Psoas muscle (tissue), 8 donors: Measurements from ENCODE around the gene INPP5J. TPM values are rescaled to one million over a fixed set of nuclear protein-coding genes. Genes with fewer than 3 reads are reported as not detected.
"Not testable (repeated sequence)": the region's sequence is repeated elsewhere in the genome, so short reads cannot be mapped to it uniquely, and the experiment has no call there.

Experiments used
- ATAC-seq, 4 donors: fragments of 200-7000 bp; cut with Tn5 transposase; one replicate each; pipeline ENCODE4 v1.9.1; 2020; ENCODE audit warnings: moderate library complexity in 3 of 4, mild to moderate bottlenecking in 2 of 4
- DNase-seq, 2 donors: peaks; one replicate each; pipeline ENCODE4 v3.0.0-alpha.2; 2020
- H3K27ac ChIP-seq: fragments of 200-600 bp; one replicate; pipeline ENCODE4 v1.8.0; 2022
- H3K27me3 ChIP-seq, 3 donors: fragments of 200-600 bp in 1 of 3; one replicate each; pipeline versions ENCODE4 v1.6.1 to v1.8.0; 2013 to 2022; ENCODE audit warnings: low read length in 2 of 3, mild to moderate bottlenecking in 2 of 3, moderate library complexity in 1 of 3; ENCODE audit not compliant: insufficient read depth in 3 of 3
- H3K36me3 ChIP-seq, 2 donors: fragments of 200-600 bp in 1 of 2; one replicate each; pipeline versions ENCODE4 v1.6.1 to v1.8.0; 2013 to 2022; ENCODE audit warnings: low read depth in 1 of 2, mild to moderate bottlenecking in 1 of 2, moderate library complexity in 1 of 2; ENCODE audit not compliant: insufficient read depth in 1 of 2
- H3K4me1 ChIP-seq: fragments of 200-600 bp; one replicate; pipeline ENCODE4 v1.8.0; 2022
- H3K4me3 ChIP-seq: fragments of 200-600 bp; one replicate; pipeline ENCODE4 v1.8.0; 2022; ENCODE audit warnings: mild to moderate bottlenecking
- H3K9me3 ChIP-seq: fragments of 200-600 bp; one replicate; pipeline ENCODE4 v1.8.0; 2022
- WGBS, 3 donors: extraction: QIAGEN DNeasy Blood & Tissue Kit; methylation state at CpG; one replicate each; pipeline versions ENCODE4 v1.1.6 to v1.1.7; 2013; 5-methylcytosine and 5-hydroxymethylcytosine counted together
- intact Hi-C, 2 donors: fragments of 100-400 bp; cut with DNase I; formaldehyde crosslinking; loops; one replicate each; pipeline versions ENCODE4 v1.11.0 to v1.14.2; 2022
- polyA plus RNA-seq, 3 donors: library from polyadenylated mRNA; stranded (reverse); fragments of 200-250 nt; gene quantifications; one replicate each; pipeline ENCODE4 v1.2.3, GENCODE V29; 2013
- total RNA-seq, 4 donors: library from RNA; stranded (reverse); fragmentation: NEBNext Ultra II Directional in 2 of 4; extraction: Animal tissue kit (Norgen Biotek cat#: 25700) in 2 of 4; gene quantifications; one replicate each; pipeline versions ENCODE4 v1.2.1 to v1.2.4, GENCODE V29; 2021 to 2023
- TF ChIP-seq, protein P1 (sequence below): fragments of 200-600 bp; IDR thresholded peaks from one replicate; pipeline ENCODE4 v1.8.0; 2022; ENCODE audit warnings: antibody characterized with exemption
- donor health status: healthy with polysubstance abuse.
- donor health status: DM: no; HTN: no; CAD: no; lungs with moderate emphysema.
- donor health status: Bipolar disorder and iron deficiency.
- donor health status: healthy.
- donor health status: DM: yes; HTN: yes; CAD: no.
- donor health status: DM: no; HTN: no; CAD: no.
- donor health status: DM: no; HTN: no; CAD: no.
- donor health status: DM: yes; HTN: yes; CAD: no.

Gene INPP5J
- total and polyA plus RNA-seq, 7 donors = 0.14 to 4.4 (median 1.3) TPM

- H3K4me1 ChIP-seq = peaks cover 54% of the 10 kb centered on the region
- H3K36me3 ChIP-seq = peaks cover 0 to 85% of the 10 kb centered on the region in 2 donors
- H3K9me3 ChIP-seq = no peaks in the 10 kb centered on the region
- no peaks in the 10 kb centered on the region for H3K27me3 ChIP-seq
- DNase-seq (no peak), ATAC-seq (no peak)
- WGBS, 3 donors = 78 to 93% (median 78%) methylated on average over 7 of the region's 7 CpGs
- TF ChIP-seq, protein P1, sequence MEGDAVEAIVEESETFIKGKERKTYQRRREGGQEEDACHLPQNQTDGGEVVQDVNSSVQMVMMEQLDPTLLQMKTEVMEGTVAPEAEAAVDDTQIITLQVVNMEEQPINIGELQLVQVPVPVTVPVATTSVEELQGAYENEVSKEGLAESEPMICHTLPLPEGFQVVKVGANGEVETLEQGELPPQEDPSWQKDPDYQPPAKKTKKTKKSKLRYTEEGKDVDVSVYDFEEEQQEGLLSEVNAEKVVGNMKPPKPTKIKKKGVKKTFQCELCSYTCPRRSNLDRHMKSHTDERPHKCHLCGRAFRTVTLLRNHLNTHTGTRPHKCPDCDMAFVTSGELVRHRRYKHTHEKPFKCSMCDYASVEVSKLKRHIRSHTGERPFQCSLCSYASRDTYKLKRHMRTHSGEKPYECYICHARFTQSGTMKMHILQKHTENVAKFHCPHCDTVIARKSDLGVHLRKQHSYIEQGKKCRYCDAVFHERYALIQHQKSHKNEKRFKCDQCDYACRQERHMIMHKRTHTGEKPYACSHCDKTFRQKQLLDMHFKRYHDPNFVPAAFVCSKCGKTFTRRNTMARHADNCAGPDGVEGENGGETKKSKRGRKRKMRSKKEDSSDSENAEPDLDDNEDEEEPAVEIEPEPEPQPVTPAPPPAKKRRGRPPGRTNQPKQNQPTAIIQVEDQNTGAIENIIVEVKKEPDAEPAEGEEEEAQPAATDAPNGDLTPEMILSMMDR = no peak
- H3K27ac ChIP-seq = peak overlapping the region; percentile 94
- peak overlapping the region; percentile 77 for H3K4me3 ChIP-seq
- intact Hi-C loops = loop anchor here in 1 of 2 donors (5.0 kb wide), 1 partner anchor 138 kb away; no protein-coding TSS in a partner anchor
Measured at GRCh38 chr22:31094741-31095140, 28.0 kb upstream of the INPP5J start.

DNA sequence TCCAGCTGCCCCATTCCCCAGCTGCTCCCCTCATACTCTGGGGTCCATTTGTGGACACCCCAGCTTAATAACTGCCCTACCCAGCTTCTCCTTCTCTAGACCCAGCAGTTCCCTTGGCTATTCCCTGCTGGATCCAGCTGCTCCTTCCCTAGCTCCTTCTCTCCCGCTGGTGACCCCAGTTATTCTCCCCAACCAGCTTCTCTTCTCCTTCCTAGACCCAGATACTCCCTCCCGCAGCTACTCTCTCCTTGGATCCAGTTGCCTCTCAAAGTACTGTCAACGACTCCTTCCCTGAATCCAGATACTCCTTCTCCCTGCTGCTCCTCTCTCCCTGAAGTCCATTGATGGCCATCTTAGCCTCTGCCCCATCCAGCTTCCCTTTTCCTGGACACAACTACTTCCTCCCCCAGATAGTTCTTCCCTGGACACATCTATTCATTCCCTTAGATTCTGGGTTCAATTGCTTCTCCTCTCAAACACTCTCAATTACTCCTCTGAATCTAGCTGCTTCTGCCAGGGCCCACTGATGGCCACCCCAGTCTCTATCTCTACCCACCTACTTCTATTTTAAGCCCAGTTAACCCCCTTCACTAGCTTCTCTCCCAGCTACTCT lies 27.0 kb upstream of the INPP5J start:
- WGBS, 3 donors = 86 to 93% (median 93%) methylated on average over 3 of the region's 3 CpGs
- H3K4me3 ChIP-seq = peak overlapping the region; percentile 18

DNA sequence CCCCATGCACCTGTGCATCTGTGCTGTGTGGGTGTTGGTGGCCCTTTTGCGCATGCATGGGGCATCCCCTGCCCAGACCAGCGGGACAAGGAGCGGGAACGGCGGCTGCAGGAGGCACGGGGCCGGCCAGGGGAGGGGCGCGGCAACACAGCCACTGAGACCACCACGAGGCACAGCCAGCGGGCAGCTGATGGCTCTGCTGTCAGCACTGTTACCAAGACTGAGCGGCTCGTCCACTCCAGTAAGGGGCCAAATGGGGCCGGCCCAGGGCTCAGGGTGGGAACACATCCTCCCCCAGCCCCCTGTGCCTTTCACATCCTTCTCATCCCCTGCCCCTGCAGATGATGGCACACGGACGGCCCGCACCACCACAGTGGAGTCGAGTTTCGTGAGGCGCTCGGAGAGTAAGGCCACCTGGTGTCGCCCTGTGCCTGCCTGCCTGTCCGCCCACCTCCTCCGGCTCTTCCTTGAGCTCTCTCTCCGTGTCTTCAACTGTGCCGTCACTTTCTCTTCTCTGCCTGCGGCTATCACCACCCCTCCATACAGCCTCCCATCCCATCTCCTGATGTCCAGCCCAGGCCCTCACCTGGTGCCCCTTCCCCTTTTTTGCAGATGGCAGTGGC lies 26.0 kb upstream of the INPP5J start:
- no peaks in the 10 kb centered on the region for H3K9me3 ChIP-seq
- peak overlapping the region; percentile 36 for H3K27ac ChIP-seq
- ATAC-seq (no peak), DNase-seq (no peak)
- intact Hi-C loops = no loop called here
- H3K36me3 ChIP-seq = peaks cover 0 to 88% of the 10 kb centered on the region in 2 donors
- no peak overlapping the region for H3K4me3 ChIP-seq
- TF ChIP-seq, protein P1 = no peak
- 85 to 87% (median 86%) methylated on average over 26 to 27 of the region's 27 CpGs for WGBS, 3 donors
- H3K27me3 ChIP-seq = no peaks in the 10 kb centered on the region
- peaks cover 65% of the 10 kb centered on the region for H3K4me1 ChIP-seq

More for the DNA sequence above, 27.0 kb upstream of the INPP5J start:
- intact Hi-C loops = no loop called here
- DNase-seq = no peak
- H3K9me3 ChIP-seq = no peaks in the 10 kb centered on the region
- no peak for ATAC-seq
- peak overlapping the region; percentile 36 for H3K27ac ChIP-seq
- H3K4me1 ChIP-seq = peaks cover 55% of the 10 kb centered on the region
- TF ChIP-seq, protein P1 = no peak
- no peaks in the 10 kb centered on the region for H3K27me3 ChIP-seq
- peaks cover 0 to 86% of the 10 kb centered on the region in 2 donors for H3K36me3 ChIP-seq

DNA sequence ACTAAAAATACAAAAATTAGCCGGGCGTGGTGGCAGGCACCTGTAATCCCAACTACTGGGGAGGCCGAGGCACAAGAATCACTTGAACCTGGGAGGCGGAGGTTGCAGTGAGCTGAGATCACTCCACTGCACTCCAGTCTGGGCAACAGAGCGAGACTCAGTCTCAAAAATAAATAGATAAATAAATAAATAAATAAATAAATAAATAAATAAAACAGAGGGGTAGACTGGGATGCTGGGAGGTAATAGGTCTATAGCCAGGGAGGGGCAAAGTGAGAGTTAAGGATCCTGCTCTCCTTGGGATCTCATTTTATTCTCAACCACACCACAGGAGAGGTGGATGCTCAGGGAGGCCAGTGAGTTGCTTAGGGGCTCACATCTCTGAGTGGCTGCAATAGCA lies 25.2 kb upstream of the INPP5J start:
- H3K27me3 ChIP-seq, H3K27ac ChIP-seq, H3K4me3 ChIP-seq, ATAC-seq, H3K9me3 ChIP-seq, intact Hi-C loops, DNase-seq: not testable (repeated sequence)
- Histone ChIP-seq H3K36me3 (peaks cover 0 to 80% of the 10 kb centered on the region in 2 donors), H3K4me1 (peaks cover 68% of the 10 kb centered on the region)
- WGBS, 3 donors = 87 to 98% (median 98%) methylated on average over 5 of the region's 5 CpGs

- Histone ChIP-seq H3K27me3 (no peaks in the 10 kb centered on the region), H3K4me3 (no peak overlapping the region), H3K4me1 (peaks cover 68% of the 10 kb centered on the region), H3K27ac (no peak overlapping the region), H3K36me3 (peaks cover 0 to 77% of the 10 kb centered on the region in 2 donors), H3K9me3 (no peaks in the 10 kb centered on the region)
- DNase-seq (no peak), ATAC-seq (no peak)
- TF ChIP-seq, protein P1 = no peak
- intact Hi-C loops = no loop called here
- WGBS, 3 donors = 79 to 88% (median 81%) methylated on average over 10 of the region's 10 CpGs
Measured at GRCh38 chr22:31097941-31098631, 24.7 kb upstream of the INPP5J start.
